SK-N-MC (cell line): ENCODE measurements around the gene NDUFS6.

Source experiments
- EZH2 ChIP-seq: fragments of 200-600 bp; sonication (generic); IDR thresholded peaks from one replicate; pipeline ENCODE4 v1.6.1; 2017; ENCODE audit warnings: antibody characterized with exemption
- POLR2AphosphoS5 ChIP-seq: IDR thresholded peaks from 2 replicates; pipeline ENCODE4 v1.6.1; 2012; ENCODE audit warnings: mild to moderate bottlenecking, low read depth, low read length, borderline replicate concordance

- TF ChIP-seq POLR2AphosphoS5, result no peak; the same call in 1 of the 2 replicates
- TF ChIP-seq EZH2, result no peak
Observed at GRCh38 chr5:1826235-1826980, 25.2 kb downstream of the NDUFS6 start.
